Astrocyte of the spinal cord (primary cell): ENCODE data around the gene CST9.

Source experiments
- DNase-seq: peaks from one replicate; pipeline ENCODE4 v3.0.0; 2011; ENCODE audit warnings: low read depth, low spot score
- H3K4me3 ChIP-seq: 2 replicates; pipeline ENCODE4 v1.5.1; 2011; ENCODE audit warnings: low read depth, mild to moderate bottlenecking, low read length, moderate library complexity
- in situ Hi-C: cut with HindIII; loops from 2 replicates; pipeline ENCODE4 v1.10.0; 2017; ENCODE audit warnings: low sequenced_read_pairs
- TF ChIP-seq, protein P1 (sequence below): IDR thresholded peaks from 2 replicates; pipeline ENCODE4 v1.5.1; 2012; ENCODE audit warnings: low read depth, mild to moderate bottlenecking, low read length, inconsistent platforms

CST9 gene

DNA sequence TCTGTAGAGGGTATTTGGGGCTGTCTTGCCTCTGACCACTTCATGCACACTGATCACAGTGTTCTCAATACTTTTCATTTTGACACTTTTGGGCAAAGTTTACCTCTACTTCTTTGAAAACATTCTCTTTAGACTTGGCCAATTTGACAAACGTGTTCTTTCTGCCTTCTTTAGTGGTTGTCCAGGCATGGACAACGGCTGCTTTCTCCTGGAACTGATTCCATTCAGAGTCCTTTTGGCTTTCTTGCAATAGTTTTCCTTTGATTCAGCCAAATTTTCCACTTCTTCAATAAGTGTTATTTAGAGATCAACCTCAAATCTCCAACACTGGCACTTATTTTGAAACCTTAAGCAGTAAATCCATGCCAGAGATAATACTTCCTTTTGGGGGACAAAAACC is 6.7 kb upstream of the CST9 start:
- no peak overlapping the region for H3K4me3 ChIP-seq
- TF ChIP-seq, protein P1, sequence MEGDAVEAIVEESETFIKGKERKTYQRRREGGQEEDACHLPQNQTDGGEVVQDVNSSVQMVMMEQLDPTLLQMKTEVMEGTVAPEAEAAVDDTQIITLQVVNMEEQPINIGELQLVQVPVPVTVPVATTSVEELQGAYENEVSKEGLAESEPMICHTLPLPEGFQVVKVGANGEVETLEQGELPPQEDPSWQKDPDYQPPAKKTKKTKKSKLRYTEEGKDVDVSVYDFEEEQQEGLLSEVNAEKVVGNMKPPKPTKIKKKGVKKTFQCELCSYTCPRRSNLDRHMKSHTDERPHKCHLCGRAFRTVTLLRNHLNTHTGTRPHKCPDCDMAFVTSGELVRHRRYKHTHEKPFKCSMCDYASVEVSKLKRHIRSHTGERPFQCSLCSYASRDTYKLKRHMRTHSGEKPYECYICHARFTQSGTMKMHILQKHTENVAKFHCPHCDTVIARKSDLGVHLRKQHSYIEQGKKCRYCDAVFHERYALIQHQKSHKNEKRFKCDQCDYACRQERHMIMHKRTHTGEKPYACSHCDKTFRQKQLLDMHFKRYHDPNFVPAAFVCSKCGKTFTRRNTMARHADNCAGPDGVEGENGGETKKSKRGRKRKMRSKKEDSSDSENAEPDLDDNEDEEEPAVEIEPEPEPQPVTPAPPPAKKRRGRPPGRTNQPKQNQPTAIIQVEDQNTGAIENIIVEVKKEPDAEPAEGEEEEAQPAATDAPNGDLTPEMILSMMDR, result no peak
- in situ Hi-C loops, result no loop called here
- no peak for DNase-seq

DNA sequence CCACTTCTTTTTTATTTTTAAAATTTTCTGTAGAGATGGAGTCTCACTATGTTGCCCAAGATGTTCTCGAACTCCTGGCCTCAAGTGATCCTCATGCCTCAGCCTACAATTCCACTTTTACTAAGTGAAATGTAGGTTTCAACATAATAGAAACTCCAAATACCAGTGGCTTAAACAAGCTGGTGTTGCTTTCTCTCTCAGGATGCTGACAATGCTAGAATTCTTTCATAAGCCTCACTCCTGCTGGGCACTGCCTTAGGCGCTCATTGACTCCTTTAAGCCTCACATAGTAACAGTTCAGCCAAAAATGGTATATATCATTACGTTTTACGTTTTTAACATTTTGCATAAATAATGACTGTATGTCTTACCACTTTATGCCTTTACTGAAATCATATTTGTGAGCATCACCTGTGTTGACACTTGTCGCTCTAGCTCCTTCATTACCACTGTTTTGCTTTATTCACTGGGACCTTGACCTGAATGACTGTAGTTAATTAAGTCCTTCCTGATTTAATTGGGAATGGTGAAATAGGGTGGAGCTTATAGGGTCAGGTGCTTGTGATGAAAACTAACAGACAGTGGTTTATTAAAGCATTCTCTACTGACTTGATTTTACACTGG is 3.9 kb upstream of the CST9 start:
- H3K4me3 ChIP-seq, result no peak overlapping the region
- TF ChIP-seq, protein P1, result no peak
- in situ Hi-C loops, result no loop called here
- no peak for DNase-seq

DNA sequence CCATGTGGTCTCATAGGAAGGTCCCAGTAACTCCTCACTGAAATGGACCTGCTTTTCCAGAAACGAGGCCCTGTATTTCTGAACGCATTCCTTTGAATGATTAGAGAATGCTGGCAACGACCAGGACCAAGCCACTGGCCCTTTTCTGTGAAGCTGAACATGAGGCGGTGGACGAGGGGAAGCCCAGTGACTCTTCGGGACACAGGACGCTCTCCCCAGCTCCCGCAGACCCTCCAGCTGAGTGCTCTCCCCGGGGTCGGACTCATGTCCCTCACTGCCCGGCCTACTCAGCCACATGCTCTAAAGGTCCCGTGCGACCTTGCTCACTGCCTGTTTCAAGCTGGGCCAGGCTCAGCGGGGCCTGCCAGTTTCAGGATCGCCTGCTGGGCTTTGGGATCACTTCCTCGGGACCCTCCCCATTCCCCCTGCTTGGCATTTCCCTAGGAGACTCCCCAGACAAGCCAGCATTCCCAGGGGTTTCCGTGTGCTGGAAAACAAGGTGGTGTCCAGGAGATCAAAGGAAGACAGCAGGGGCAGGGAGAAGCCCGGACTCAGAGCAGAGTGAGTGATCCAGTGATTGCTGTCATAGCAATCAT is 2.6 kb upstream of the CST9 start:
- in situ Hi-C loops, result no loop called here
- DNase-seq, result no peak
- TF ChIP-seq, protein P1, result no peak
- H3K4me3 ChIP-seq, result no peak overlapping the region

- H3K4me3 ChIP-seq, result no peak overlapping the region
- TF ChIP-seq, protein P1, result no peak
- DNase-seq, result no peak
- in situ Hi-C loops, result no loop called here
Observed at GRCh38 chr20:23607497-23608245, 2.0 kb upstream of the CST9 start.

DNA sequence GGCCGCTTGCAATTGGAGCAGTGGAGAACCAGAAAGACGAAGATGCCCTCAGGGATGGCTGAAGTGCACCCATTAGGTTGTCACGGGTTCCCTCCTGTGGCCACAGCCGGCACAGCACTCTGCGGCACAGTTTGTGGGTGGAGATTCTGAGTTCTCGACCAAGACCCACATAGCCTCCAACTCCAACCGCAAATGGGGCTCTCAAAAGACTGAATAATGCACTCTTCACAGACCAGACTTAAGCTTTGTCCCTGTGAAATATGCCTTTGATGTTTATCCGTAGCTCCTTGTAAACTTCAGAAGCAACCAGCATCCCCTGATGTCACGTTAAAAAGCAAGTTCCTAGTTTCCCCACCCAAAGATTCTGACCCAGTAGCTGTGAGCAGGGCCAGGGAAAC is 934 bp upstream of the CST9 start:
- H3K4me3 ChIP-seq, result no peak overlapping the region
- in situ Hi-C loops, result no loop called here
- TF ChIP-seq, protein P1, result peak; percentile 96
- peak; percentile 71 for DNase-seq

- DNase-seq, result no peak
- in situ Hi-C loops, result no loop called here
- H3K4me3 ChIP-seq, result no peak overlapping the region
- TF ChIP-seq, protein P1, result no peak
Observed at GRCh38 chr20:23604306-23604705, 1.4 kb downstream of the CST9 start.
